ENCODE measurements around the gene CASP14. TPM values are rescaled to one million over a fixed set of nuclear protein-coding genes. Genes with fewer than 3 reads are reported as not detected.

The CASP14 gene
- total RNA-seq, 6 experiments from 2014 or later: not detected

GRCh38 chr19:15021286-15022007, 27.8 kb upstream of the CASP14 start:
- Mint-ChIP-seq H3K4me1 (ENCODE audit: low read depth) (no peaks in the 10 kb centered on the region), H3K9me3 (peaks cover 10% of the 10 kb centered on the region), H3K27me3 (ENCODE audit: insufficient read depth) (peaks cover 5% of the 10 kb centered on the region), H3K27ac (no peak overlapping the region), H3K4me3 (no peak overlapping the region), H3K36me3 (ENCODE audit: low read depth) (no peaks in the 10 kb centered on the region)
- TF ChIP-seq CTCF (IDR thresholded peaks at IDR 0.05): no peak
- DNase-seq: no peak

DNA sequence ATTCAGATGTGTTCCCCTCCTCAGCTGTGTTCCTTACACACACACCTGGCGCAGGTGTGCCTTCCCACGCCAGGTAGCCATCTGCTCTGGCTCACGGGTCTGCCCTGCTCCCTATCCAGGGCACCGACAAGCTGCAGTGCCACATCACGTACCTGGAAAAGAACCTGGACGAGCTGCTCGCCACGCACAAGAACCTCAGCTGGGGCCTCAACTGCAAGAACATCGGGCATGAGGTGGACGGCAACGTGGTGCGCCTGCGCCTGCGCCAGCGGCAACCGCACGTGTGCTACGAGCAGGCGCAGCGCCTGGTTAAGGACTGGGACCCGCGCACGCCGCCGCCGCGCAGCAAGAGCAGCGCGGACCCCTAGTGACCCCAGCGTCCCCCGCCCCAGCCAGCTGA, 26.5 kb upstream of the CASP14 start:
- Mint-ChIP-seq H3K36me3 (ENCODE audit: low read depth) (no peaks in the 10 kb centered on the region), H3K9me3 (peaks cover 1% of the 10 kb centered on the region; the same call in 1 of the 2 replicates), H3K27ac (no peak overlapping the region), H3K27me3 (ENCODE audit: insufficient read depth) (peaks cover 5% of the 10 kb centered on the region), H3K4me1 (ENCODE audit: low read depth) (no peaks in the 10 kb centered on the region), H3K4me3 (no peak overlapping the region)
- DNase-seq: no peak
- no peak for TF ChIP-seq CTCF (IDR thresholded peaks at IDR 0.05)

DNA sequence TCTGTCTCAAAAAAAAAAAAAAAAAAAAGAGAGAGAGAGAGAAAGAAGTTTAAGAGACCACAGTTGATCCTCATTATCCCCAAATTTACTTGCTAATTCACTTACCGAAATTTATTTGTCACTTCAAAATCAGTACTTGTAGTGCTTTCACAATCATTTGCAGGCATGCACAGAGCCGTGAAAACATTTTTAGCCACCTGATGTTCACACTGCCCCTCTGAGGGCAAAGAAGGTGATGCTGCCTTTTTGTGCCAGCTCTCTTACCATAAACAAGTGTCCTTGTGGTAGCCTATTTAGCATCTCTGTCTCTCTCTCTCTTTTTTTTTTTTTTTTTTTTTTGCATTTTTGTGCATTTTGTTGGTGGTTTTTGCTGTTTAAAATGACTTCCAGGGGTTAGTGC, 24.1 kb upstream of the CASP14 start:
- Mint-ChIP-seq H3K9me3 (peaks cover 4% of the 10 kb centered on the region; the same call in 1 of the 2 replicates), H3K4me3 (no peak overlapping the region), H3K27me3 (ENCODE audit: insufficient read depth) (peaks cover 5% of the 10 kb centered on the region), H3K36me3 (ENCODE audit: low read depth) (no peaks in the 10 kb centered on the region), H3K4me1 (ENCODE audit: low read depth) (no peaks in the 10 kb centered on the region), H3K27ac (no peak overlapping the region)
- no peak for TF ChIP-seq CTCF (IDR thresholded peaks at IDR 0.05)
- DNase-seq: no peak

GRCh38 chr19:15028490-15028889, 20.8 kb upstream of the CASP14 start:
- no peak for TF ChIP-seq CTCF (IDR thresholded peaks at IDR 0.05)
- peaks cover 4% of the 10 kb centered on the region; the same call in 1 of the 2 replicates for H3K9me3 Mint-ChIP-seq
- no peaks in the 10 kb centered on the region for H3K36me3 Mint-ChIP-seq (ENCODE audit: low read depth)
- no peak overlapping the region for H3K27ac Mint-ChIP-seq
- DNase-seq: no peak
- peaks cover 3% of the 10 kb centered on the region; the same call in 1 of the 2 replicates for H3K27me3 Mint-ChIP-seq (ENCODE audit: insufficient read depth)
- no peaks in the 10 kb centered on the region for H3K4me1 Mint-ChIP-seq (ENCODE audit: low read depth)
- H3K4me3 Mint-ChIP-seq: no peak overlapping the region

DNA sequence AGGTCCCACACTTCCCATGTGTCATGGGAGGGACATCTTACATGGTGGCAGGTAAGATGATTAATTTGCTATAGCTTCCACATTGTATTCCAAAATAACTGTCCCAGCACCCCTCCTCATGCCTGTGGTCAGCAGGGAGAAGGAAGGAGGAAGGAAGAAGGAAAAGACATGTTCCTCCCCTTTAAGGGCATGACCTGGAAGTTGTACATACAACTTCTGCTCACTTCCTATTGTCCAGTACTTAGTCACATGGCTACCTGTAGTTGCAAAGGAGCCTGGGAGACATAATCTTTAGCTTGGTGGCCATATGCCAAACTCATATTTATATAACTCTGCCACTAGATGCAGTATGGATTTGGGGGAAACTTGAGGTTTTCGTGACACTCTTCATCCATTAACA, 17.6 kb upstream of the CASP14 start:
- Mint-ChIP-seq H3K4me1 (ENCODE audit: low read depth) (no peaks in the 10 kb centered on the region), H3K4me3 (no peak overlapping the region), H3K27ac (no peak overlapping the region), H3K27me3 (ENCODE audit: insufficient read depth) (no peaks in the 10 kb centered on the region), H3K36me3 (ENCODE audit: low read depth) (no peaks in the 10 kb centered on the region), H3K9me3 (peaks cover 4% of the 10 kb centered on the region; the same call in 1 of the 2 replicates)
- no peak for TF ChIP-seq CTCF (IDR thresholded peaks at IDR 0.05)
- no peak for DNase-seq
